GM18526 (cell line): ENCODE data around the gene SORCS3.

Experiments used
- POLR2A ChIP-seq: IDR thresholded peaks from 3 replicates; pipeline ENCODE4 v1.6.1; 2011; ENCODE audit not compliant: insufficient read length; ENCODE audit errors: extremely low read depth

Gene SORCS3

DNA sequence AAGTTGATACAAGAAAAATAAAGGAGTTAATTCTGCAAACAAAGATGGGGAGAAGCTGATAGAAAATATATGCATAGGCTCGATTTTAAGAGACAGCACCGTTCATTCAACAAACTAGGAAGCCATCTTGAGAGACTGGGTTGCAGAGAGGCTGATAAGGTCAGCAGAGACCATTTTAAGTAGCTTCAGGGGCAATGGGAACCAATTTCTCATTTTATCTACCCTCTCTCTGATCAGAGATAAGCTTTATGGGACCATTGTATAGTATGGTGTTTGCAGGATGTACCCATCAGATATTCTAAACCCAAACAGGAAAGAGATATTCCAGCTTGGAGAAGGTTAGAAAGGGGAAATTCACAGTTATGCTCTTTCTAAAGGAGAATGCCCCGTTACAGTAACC lies 499.5 kb downstream of the SORCS3 start:
- no peak for TF ChIP-seq POLR2A

- TF ChIP-seq POLR2A, result no peak
Observed at GRCh38 chr10:105145711-105146110, 504.6 kb downstream of the SORCS3 start.

- TF ChIP-seq POLR2A, result no peak
Observed at GRCh38 chr10:105146436-105146835, 505.3 kb downstream of the SORCS3 start.

- TF ChIP-seq POLR2A, result no peak
Observed at GRCh38 chr10:105148456-105148855, 507.4 kb downstream of the SORCS3 start.

DNA sequence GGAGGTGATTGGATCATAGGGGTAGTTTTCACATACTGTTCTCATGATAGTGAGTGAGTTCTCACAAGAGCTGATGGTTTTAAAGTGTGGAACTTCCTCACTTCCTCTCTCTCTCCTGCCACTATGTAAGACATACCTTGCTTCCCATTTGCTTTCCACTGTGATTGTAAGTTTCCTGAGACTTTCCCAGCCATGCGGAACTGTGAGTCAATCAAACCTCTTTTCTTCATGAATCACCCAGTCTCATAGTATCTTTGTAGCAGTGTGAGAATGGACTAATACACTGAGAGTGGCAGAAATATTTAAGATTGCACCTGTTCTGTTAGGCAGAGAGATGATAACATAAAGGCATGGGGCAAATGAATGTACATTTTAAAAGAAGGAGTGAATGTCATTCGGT lies 507.8 kb downstream of the SORCS3 start:
- no peak for TF ChIP-seq POLR2A

DNA sequence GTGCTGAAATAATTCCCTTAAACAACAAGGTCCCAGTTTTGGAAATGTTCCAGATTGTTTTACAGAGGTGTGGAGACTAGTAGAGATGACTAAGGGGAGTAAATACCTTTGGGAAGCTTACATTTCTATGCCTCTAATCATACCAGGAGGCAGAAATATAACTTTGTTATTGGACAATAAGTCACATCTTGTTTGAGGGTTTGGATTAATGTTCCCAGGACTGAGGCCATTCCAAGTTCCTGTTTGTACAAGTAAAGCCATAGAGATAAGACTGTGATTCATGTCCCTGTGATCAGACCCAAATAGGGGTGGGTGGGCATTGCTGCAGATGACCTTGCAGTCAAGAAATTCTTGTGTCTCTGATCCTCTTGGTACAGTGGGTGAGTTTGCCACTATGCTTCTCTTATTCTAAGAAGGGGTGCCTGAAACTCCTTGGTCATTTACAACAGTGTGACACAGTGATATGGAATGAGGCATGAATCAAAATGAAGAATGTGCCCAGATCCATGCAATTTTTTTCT lies 508.3 kb downstream of the SORCS3 start:
- no peak for TF ChIP-seq POLR2A

- no peak for TF ChIP-seq POLR2A
Observed at GRCh38 chr10:105150259-105150880, 509.3 kb downstream of the SORCS3 start.

- TF ChIP-seq POLR2A, result no peak
Observed at GRCh38 chr10:105154736-105155135, 513.6 kb downstream of the SORCS3 start.

- no peak for TF ChIP-seq POLR2A
Observed at GRCh38 chr10:105159268-105159667, 518.2 kb downstream of the SORCS3 start.

DNA sequence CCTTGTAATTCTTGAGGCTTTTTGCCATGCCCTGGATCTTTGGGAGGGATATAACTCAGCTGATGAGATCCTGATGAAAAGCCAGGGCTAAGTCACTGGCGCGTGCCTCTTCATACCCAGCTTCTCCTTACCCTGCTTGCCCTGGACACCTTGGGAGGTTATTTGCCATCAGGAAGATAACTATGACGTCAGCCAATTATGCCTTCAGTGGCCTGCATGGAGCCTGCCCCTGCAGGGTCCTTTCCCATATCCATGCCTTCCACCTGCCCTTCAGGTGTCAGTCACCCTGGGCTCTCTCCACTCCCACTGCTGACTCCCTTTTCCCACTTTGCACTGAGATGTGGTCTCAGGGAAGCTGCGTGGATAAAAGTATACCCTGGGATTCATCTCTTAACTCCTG lies 520.1 kb downstream of the SORCS3 start:
- TF ChIP-seq POLR2A, result no peak

DNA sequence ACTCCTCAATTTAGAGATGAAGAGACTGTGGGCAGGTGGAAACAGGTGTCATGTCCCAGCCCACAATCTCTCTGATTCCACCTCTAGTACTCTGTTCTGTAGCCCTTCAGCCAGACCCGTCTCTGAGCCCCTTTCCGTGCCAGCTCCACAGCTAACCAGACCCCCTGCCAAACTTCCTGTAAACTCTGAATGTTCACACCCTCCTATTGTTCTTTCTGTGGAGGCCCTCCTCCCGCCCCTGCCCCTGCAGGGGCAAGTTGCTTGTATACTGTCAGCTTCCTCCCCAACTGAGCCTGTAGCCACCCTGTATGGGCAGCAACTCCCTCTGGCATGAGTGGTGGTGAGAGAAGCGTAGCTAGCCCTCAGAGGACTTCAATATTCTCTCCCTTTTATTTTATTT lies 520.7 kb downstream of the SORCS3 start:
- TF ChIP-seq POLR2A, result no peak

GRCh38 chr10:105170521-105170920 lies 529.4 kb downstream of the SORCS3 start:
- TF ChIP-seq POLR2A, result no peak

GRCh38 chr10:105171945-105172344 lies 530.9 kb downstream of the SORCS3 start:
- no peak for TF ChIP-seq POLR2A

- TF ChIP-seq POLR2A, result no peak
Observed at GRCh38 chr10:105181626-105182025, 540.5 kb downstream of the SORCS3 start.

DNA sequence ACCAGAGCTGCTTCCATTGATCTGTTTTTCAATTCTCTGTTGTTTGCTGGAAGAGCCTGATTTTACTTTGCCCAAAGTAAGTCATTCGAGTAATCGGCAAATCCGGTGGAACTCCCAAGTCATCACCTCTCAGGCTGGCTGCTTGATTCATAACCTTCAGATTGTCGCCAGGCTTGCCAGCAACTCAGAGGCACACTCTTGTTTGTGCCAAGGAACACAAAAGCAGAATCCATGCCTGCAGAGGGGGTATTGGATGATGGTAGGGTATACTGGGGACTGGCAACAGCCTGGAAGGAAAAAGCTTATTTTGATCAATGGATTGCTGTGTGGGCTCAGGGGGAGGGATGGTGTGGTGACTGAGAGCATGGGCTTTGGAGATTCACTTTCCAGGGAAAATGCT lies 542.4 kb downstream of the SORCS3 start:
- no peak for TF ChIP-seq POLR2A

DNA sequence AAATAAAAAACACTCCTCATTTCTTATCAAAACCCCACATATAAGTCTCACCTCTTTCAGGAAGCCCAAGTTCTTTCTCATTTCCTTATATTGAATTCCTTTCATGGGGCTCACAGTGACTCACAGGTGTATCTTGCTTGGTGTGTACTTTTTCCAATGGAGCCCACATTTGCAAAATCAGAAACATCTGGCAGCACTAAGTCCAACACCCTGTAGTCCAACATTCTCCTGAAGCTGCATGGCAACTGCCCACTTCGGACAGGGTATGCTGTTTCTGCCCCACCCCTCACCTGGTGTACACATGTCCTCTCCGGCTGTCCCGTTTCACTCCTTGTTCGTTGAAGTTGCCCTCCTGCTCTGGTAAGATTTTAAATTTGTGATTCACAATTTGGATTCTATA lies 544.1 kb downstream of the SORCS3 start:
- no peak for TF ChIP-seq POLR2A

- no peak for TF ChIP-seq POLR2A
Observed at GRCh38 chr10:105187243-105187642, 546.2 kb downstream of the SORCS3 start.
